Stimulated activated CD4-positive, alpha-beta T cell treated with anti-CD3 and anti-CD28 coated beads, TNF-alpha, amount 100 ng/mL, for 1 hour (primary cell): Measurements from ENCODE around the gene CIB1.
"Not testable (repeated sequence)": the region's sequence is repeated elsewhere in the genome, so short reads cannot be mapped to it uniquely, and the experiment has no call there.

Experiments
- DNase-seq, 3 donors: peaks; one replicate each; pipeline ENCODE4 v3.0.0-alpha.2; 2020; ENCODE audit warnings: low read depth in 3 of 3, low spot score in 1 of 3

Gene CIB1

GRCh38 chr15:90201130-90201943 is 32.4 kb downstream of the CIB1 start, which contains the start of gene SEMA4B:
Gene SEMA4B (plus strand): TSS chr15:90201330. CDS start chr15:90201579, 249 bp downstream.
- peak in 2 of 3 donors; percentile 37 to 59 for DNase-seq

- no peak for DNase-seq
Measured at GRCh38 chr15:90200534-90201129, 33.1 kb downstream of the CIB1 start.

GRCh38 chr15:90194655-90195054 is 39.1 kb downstream of the CIB1 start:
- DNase-seq, result no peak

- DNase-seq, result no peak
Measured at GRCh38 chr15:90192961-90193786, 40.6 kb downstream of the CIB1 start.

GRCh38 chr15:90191794-90192509 is 41.8 kb downstream of the CIB1 start:
- no peak for DNase-seq

GRCh38 chr15:90191344-90191687 is 42.4 kb downstream of the CIB1 start:
- no peak for DNase-seq

- no peak for DNase-seq
Measured at GRCh38 chr15:90190606-90191343, 43.0 kb downstream of the CIB1 start.

- no peak for DNase-seq
Measured at GRCh38 chr15:90189781-90190467, 43.8 kb downstream of the CIB1 start.

GRCh38 chr15:90188914-90189748 is 44.6 kb downstream of the CIB1 start:
- DNase-seq, result no peak

GRCh38 chr15:90188065-90188464 is 45.7 kb downstream of the CIB1 start:
- DNase-seq, result not testable (repeated sequence)

- no peak for DNase-seq
Measured at GRCh38 chr15:90187257-90187868, 46.4 kb downstream of the CIB1 start.

GRCh38 chr15:90184786-90185704 is 48.7 kb downstream of the CIB1 start:
- no peak for DNase-seq

- DNase-seq, result no peak
Measured at GRCh38 chr15:90184119-90184785, 49.5 kb downstream of the CIB1 start.

- DNase-seq, result no peak
Measured at GRCh38 chr15:90181776-90182175, 52.0 kb downstream of the CIB1 start.
